CD4-positive, alpha-beta memory T cell (primary cell): ENCODE data around the gene GAB2. TPM values are rescaled to one million over a fixed set of nuclear protein-coding genes. Genes with fewer than 3 reads are reported as not detected.
A peak's percentile ranks its signal among the peaks of the same experiment; 100 is the strongest.

Experiments used
- CTCF ChIA-PET: fragments of 350-600 bp; sonication (Branson Sonifier 250); formaldehyde crosslinking; loops from one replicate; lab custom pipeline; 2021; ENCODE audit warnings: inconsistent platforms; ENCODE audit not compliant: partially characterized antibody; lab: Charles Lee
- POLR2A ChIA-PET: fragments of 350-600 bp; sonication (Branson Sonifier 250); formaldehyde crosslinking; loops from one replicate; lab custom pipeline; 2021; ENCODE audit not compliant: partially characterized antibody; lab: Charles Lee
- DNase-seq, 5 donors: peaks; one replicate each; pipeline versions ENCODE4 v3.0.0 to v3.0.0-alpha.2; 2020 to 2022; ENCODE audit warnings: mixed read lengths in 1 of 5
- H3K27ac ChIP-seq: one replicate; pipeline ENCODE4 v1.7.0; 2013; ENCODE audit warnings: low read depth, low read length
- H3K27me3 ChIP-seq: 2 replicates; pipeline ENCODE4 v1.7.0; 2013; ENCODE audit warnings: mild to moderate bottlenecking, low read length, moderate library complexity; ENCODE audit not compliant: insufficient read depth
- H3K36me3 ChIP-seq: 2 replicates; pipeline ENCODE4 v1.7.0; 2013; ENCODE audit warnings: mild to moderate bottlenecking, low read length, moderate library complexity; ENCODE audit not compliant: insufficient read depth
- H3K4me1 ChIP-seq: 2 replicates; pipeline ENCODE4 v1.7.0; 2013; ENCODE audit warnings: mild to moderate bottlenecking, low read length, moderate library complexity; ENCODE audit not compliant: insufficient read depth
- H3K4me3 ChIP-seq, 2 donors: one replicate each; pipeline ENCODE4 v1.7.0; 2013; ENCODE audit warnings: low read length in 2 of 2, mild to moderate bottlenecking in 1 of 2
- H3K9me3 ChIP-seq, 2 donors: one replicate each; pipeline ENCODE4 v1.7.0; 2013; ENCODE audit warnings: low read length in 2 of 2, control low read depth in 1 of 2; ENCODE audit not compliant: control insufficient read depth in 1 of 2
- H3K27ac Mint-ChIP-seq, 7 donors: one replicate each; pipeline ENCODE4 v1.8.0; 2020 to 2021; ENCODE audit warnings: mixed read lengths in 7 of 7, mild to moderate bottlenecking in 6 of 7, inconsistent platforms in 3 of 7, moderate library complexity in 3 of 7
- H3K27me3 Mint-ChIP-seq, 2 donors: one replicate each; pipeline ENCODE4 v1.8.0; 2020 to 2021; ENCODE audit warnings: mixed read lengths in 2 of 2
- H3K36me3 Mint-ChIP-seq, 2 donors: one replicate each; pipeline ENCODE4 v1.8.0; 2020 to 2021; ENCODE audit warnings: mixed read lengths in 2 of 2, inconsistent platforms in 1 of 2, mild to moderate bottlenecking in 1 of 2
- H3K4me1 Mint-ChIP-seq, 4 donors: one replicate each; pipeline ENCODE4 v1.8.0; 2020 to 2021; ENCODE audit warnings: mixed read lengths in 4 of 4, mild to moderate bottlenecking in 1 of 4
- H3K4me3 Mint-ChIP-seq, 8 donors: one replicate each; pipeline ENCODE4 v1.8.0; 2020 to 2021; ENCODE audit warnings: mixed read lengths in 8 of 8, mild to moderate bottlenecking in 7 of 8, moderate library complexity in 6 of 8, inconsistent platforms in 3 of 8
- H3K9me3 Mint-ChIP-seq, 8 donors: one replicate each; pipeline ENCODE4 v1.8.0; 2020 to 2021; ENCODE audit warnings: mixed read lengths in 8 of 8, mild to moderate bottlenecking in 5 of 8, inconsistent platforms in 3 of 8, moderate library complexity in 1 of 8
- intact Hi-C: fragments of 100-400 bp; cut with micrococcal nuclease; formaldehyde crosslinking; loops from one replicate; pipeline ENCODE4 v1.15.1; 2023
- polyA plus RNA-seq, 2 donors: library from polyadenylated mRNA; unstranded; fragments of 300-500 nt; fragmentation: Illumina TruSeq; gene quantifications; one replicate each; pipeline ENCODE4 v1.2.3, GENCODE V29; 2021
- total RNA-seq, 2 experiments: library from RNA; stranded (reverse); gene quantifications; one replicate each; pipeline ENCODE4 v1.2.3, GENCODE V29; 2021

GAB2 gene
- total and polyA plus RNA-seq, 4 experiments from 2014 or later = 0.05 to 6.7 (median 3.1) TPM

- intact Hi-C loops = no loop called here
- ChIA-PET POLR2A (no interaction called here), CTCF (no interaction called here)
- peaks cover 0 to 28% (median 17%) of the 10 kb centered on the region in 4 donors for H3K4me1 Mint-ChIP-seq
- H3K9me3 Mint-ChIP-seq = peaks cover 0 to 3% (median 0%) of the 10 kb centered on the region in 8 donors
- Histone ChIP-seq H3K4me1 (peaks cover 4% of the 10 kb centered on the region), H3K9me3 (no peaks in the 10 kb centered on the region), H3K36me3 (no peaks in the 10 kb centered on the region), H3K27ac (no peak overlapping the region), H3K27me3 (no peaks in the 10 kb centered on the region), H3K4me3 (no peak overlapping the region)
- H3K36me3 Mint-ChIP-seq = no peaks in the 10 kb centered on the region
- H3K4me3 Mint-ChIP-seq = no peak overlapping the region
- peaks cover 0 to 3% of the 10 kb centered on the region in 2 donors for H3K27me3 Mint-ChIP-seq
- H3K27ac Mint-ChIP-seq = no peak overlapping the region
- no peak for DNase-seq
Measured at GRCh38 chr11:78344676-78345075, 72.9 kb downstream of the GAB2 start.

- no peak overlapping the region for H3K4me3 Mint-ChIP-seq
- no peaks in the 10 kb centered on the region for H3K27me3 ChIP-seq
- H3K4me1 ChIP-seq = peaks cover 4% of the 10 kb centered on the region
- H3K27ac Mint-ChIP-seq = no peak overlapping the region
- peaks cover 0 to 3% (median 0%) of the 10 kb centered on the region in 8 donors for H3K9me3 Mint-ChIP-seq
- intact Hi-C loops = no loop called here
- CTCF ChIA-PET = no interaction called here
- H3K36me3 ChIP-seq = no peaks in the 10 kb centered on the region
- no peak overlapping the region for H3K4me3 ChIP-seq
- no peaks in the 10 kb centered on the region for H3K36me3 Mint-ChIP-seq
- peaks cover 0 to 3% of the 10 kb centered on the region in 2 donors for H3K27me3 Mint-ChIP-seq
- DNase-seq = no peak
- H3K9me3 ChIP-seq = no peaks in the 10 kb centered on the region
- no peak overlapping the region for H3K27ac ChIP-seq
- H3K4me1 Mint-ChIP-seq = peaks cover 2 to 29% (median 14%) of the 10 kb centered on the region in 4 donors
- POLR2A ChIA-PET = no interaction called here
Measured at GRCh38 chr11:78344094-78344493, 73.5 kb downstream of the GAB2 start.

GRCh38 chr11:78343303-78343702 is 74.3 kb downstream of the GAB2 start:
- Histone ChIP-seq H3K27me3 (no peaks in the 10 kb centered on the region), H3K4me1 (peaks cover 4% of the 10 kb centered on the region), H3K27ac (no peak overlapping the region), H3K4me3 (no peak overlapping the region), H3K9me3 (no peaks in the 10 kb centered on the region), H3K36me3 (no peaks in the 10 kb centered on the region)
- peaks cover 2 to 23% (median 10%) of the 10 kb centered on the region in 4 donors for H3K4me1 Mint-ChIP-seq
- H3K4me3 Mint-ChIP-seq = no peak overlapping the region
- intact Hi-C loops = no loop called here
- H3K9me3 Mint-ChIP-seq = peaks cover 0 to 3% (median 0%) of the 10 kb centered on the region in 8 donors
- CTCF ChIA-PET = no interaction called here
- no peak overlapping the region for H3K27ac Mint-ChIP-seq
- no peak for DNase-seq
- POLR2A ChIA-PET = no interaction called here
- H3K27me3 Mint-ChIP-seq = peaks cover 0 to 3% of the 10 kb centered on the region in 2 donors
- no peaks in the 10 kb centered on the region for H3K36me3 Mint-ChIP-seq

- Histone ChIP-seq H3K27me3 (no peaks in the 10 kb centered on the region), H3K9me3 (no peaks in the 10 kb centered on the region), H3K4me3 (no peak overlapping the region), H3K36me3 (no peaks in the 10 kb centered on the region), H3K4me1 (peaks cover 4% of the 10 kb centered on the region), H3K27ac (no peak overlapping the region)
- intact Hi-C loops = no loop called here
- Mint-ChIP-seq H3K27me3 (peaks cover 0 to 1% of the 10 kb centered on the region in 2 donors), H3K4me3 (no peak overlapping the region), H3K4me1 (peaks cover 2 to 23% (median 10%) of the 10 kb centered on the region in 4 donors), H3K36me3 (no peaks in the 10 kb centered on the region), H3K9me3 (peaks cover 0 to 2% (median 0%) of the 10 kb centered on the region in 8 donors), H3K27ac (no peak overlapping the region)
- CTCF ChIA-PET = no interaction called here
- DNase-seq = no peak
- POLR2A ChIA-PET = no interaction called here
Measured at GRCh38 chr11:78341841-78342240, 75.8 kb downstream of the GAB2 start.

- peaks cover 4% of the 10 kb centered on the region for H3K4me1 ChIP-seq
- H3K27me3 Mint-ChIP-seq = peaks cover 0 to 1% of the 10 kb centered on the region in 2 donors
- no peaks in the 10 kb centered on the region for H3K36me3 ChIP-seq
- no peaks in the 10 kb centered on the region for H3K9me3 ChIP-seq
- H3K4me3 Mint-ChIP-seq = peak overlapping the region in 1 of 8 donors; percentile 25
- H3K9me3 Mint-ChIP-seq = peaks cover 0 to 3% (median 0%) of the 10 kb centered on the region in 8 donors
- H3K4me1 Mint-ChIP-seq = peaks cover 2 to 23% (median 10%) of the 10 kb centered on the region in 4 donors
- no peak overlapping the region for H3K27ac Mint-ChIP-seq
- intact Hi-C loops = no loop called here
- POLR2A ChIA-PET = no interaction called here
- no peaks in the 10 kb centered on the region for H3K36me3 Mint-ChIP-seq
- H3K27me3 ChIP-seq = no peaks in the 10 kb centered on the region
- H3K27ac ChIP-seq = no peak overlapping the region
- no peak for DNase-seq
- CTCF ChIA-PET = interaction anchor here (1.1 kb wide), 2 partner anchors 11 to 17 kb away, joined by 3 read pairs; no protein-coding TSS in a partner anchor
- H3K4me3 ChIP-seq = no peak overlapping the region
Measured at GRCh38 chr11:78340530-78340929, 77.1 kb downstream of the GAB2 start.

GRCh38 chr11:78339945-78340344 is 77.7 kb downstream of the GAB2 start:
- Histone ChIP-seq H3K9me3 (no peaks in the 10 kb centered on the region), H3K27me3 (no peaks in the 10 kb centered on the region), H3K4me3 (no peak overlapping the region), H3K27ac (no peak overlapping the region), H3K36me3 (no peaks in the 10 kb centered on the region), H3K4me1 (peaks cover 4% of the 10 kb centered on the region)
- ChIA-PET CTCF (interaction anchor here (1.1 kb wide), 1 partner anchor 16 kb away, joined by 3 read pairs; no protein-coding TSS in a partner anchor), POLR2A (no interaction called here)
- no peak for DNase-seq
- Mint-ChIP-seq H3K4me1 (peaks cover 2 to 23% (median 10%) of the 10 kb centered on the region in 4 donors), H3K9me3 (peaks cover 0 to 5% (median 0%) of the 10 kb centered on the region in 8 donors), H3K27ac (peak overlapping the region in 1 of 7 donors; percentile 1), H3K4me3 (no peak overlapping the region), H3K27me3 (peaks cover 0 to 1% of the 10 kb centered on the region in 2 donors), H3K36me3 (no peaks in the 10 kb centered on the region)
- intact Hi-C loops = no loop called here

GRCh38 chr11:78339483-78339882 is 78.1 kb downstream of the GAB2 start:
- intact Hi-C loops = no loop called here
- CTCF ChIA-PET = interaction anchor here (1.1 kb wide), 1 partner anchor 16 kb away, joined by 3 read pairs; no protein-coding TSS in a partner anchor

More at GRCh38 chr11:78339483-78339882, 78.1 kb downstream of the GAB2 start:
- no peak overlapping the region for H3K4me3 Mint-ChIP-seq
- no peaks in the 10 kb centered on the region for H3K36me3 Mint-ChIP-seq
- POLR2A ChIA-PET = no interaction called here
- H3K4me1 ChIP-seq = peaks cover 4% of the 10 kb centered on the region
- no peak for DNase-seq
- no peaks in the 10 kb centered on the region for H3K27me3 ChIP-seq
- peaks cover 0 to 1% of the 10 kb centered on the region in 2 donors for H3K27me3 Mint-ChIP-seq
- H3K27ac Mint-ChIP-seq = no peak overlapping the region
- H3K4me3 ChIP-seq = no peak overlapping the region
- peaks cover 2 to 23% (median 10%) of the 10 kb centered on the region in 4 donors for H3K4me1 Mint-ChIP-seq
- no peaks in the 10 kb centered on the region for H3K36me3 ChIP-seq
- no peak overlapping the region for H3K27ac ChIP-seq
- H3K9me3 ChIP-seq = no peaks in the 10 kb centered on the region
- peaks cover 0 to 5% (median 0%) of the 10 kb centered on the region in 8 donors for H3K9me3 Mint-ChIP-seq
